ENCODE results near the gene KIAA0319L. TPM values are rescaled to one million over a fixed set of nuclear protein-coding genes. Genes with fewer than 3 reads are reported as not detected.
A peak's percentile ranks its signal among the peaks of the same experiment; 100 is the strongest.
"Not testable (repeated sequence)": the region's sequence is repeated elsewhere in the genome, so short reads cannot be mapped to it uniquely, and the experiment has no call there.

The KIAA0319L gene
- total and polyA plus RNA-seq, 5 donors: 31.8 to 67.0 (median 58.5) TPM

DNA sequence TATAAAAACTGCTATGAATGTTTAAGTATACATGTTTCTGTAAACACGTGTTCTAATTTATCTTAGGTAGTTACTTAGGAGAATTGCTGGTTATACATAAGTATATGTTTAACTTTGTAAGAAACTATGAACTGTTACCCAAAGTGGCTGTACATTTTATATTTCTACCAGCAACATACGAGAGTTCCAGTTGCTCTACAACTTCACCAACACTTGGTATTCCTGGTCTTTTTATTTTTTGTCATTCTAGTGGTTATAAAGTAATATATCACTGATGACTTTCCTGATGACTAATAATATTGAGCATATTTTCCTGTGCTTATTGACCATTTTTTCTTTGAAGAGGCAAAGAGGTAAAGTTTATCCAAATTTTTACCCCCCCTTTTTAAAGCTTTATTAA is 76.0 kb downstream of the KIAA0319L start:
- no peak overlapping the region for H3K4me3 ChIP-seq (ENCODE audit: low read length)
- 98% methylated on average over 2 of the region's 2 CpGs for WGBS

GRCh38 chr1:35477870-35478269 is 79.3 kb downstream of the KIAA0319L start:
- Histone ChIP-seq H3K27me3 (ENCODE audit: control insufficient read depth, insufficient read depth) (no peaks in the 10 kb centered on the region), H3K4me3 (ENCODE audit: low read length) (no peak overlapping the region), H3K27ac (ENCODE audit: low read length) (no peak overlapping the region), H3K4me1 (ENCODE audit: control insufficient read depth, insufficient read depth, low read length) (no peaks in the 10 kb centered on the region), H3K9me3 (ENCODE audit: control insufficient read depth, low read length) (no peaks in the 10 kb centered on the region)
- WGBS: 98% methylated on average over 2 of the region's 2 CpGs
- DNase-seq (no peak), ATAC-seq (no peak)
- intact Hi-C loops (cut with DNase I): no loop called here

More for the DNA sequence above, 76.0 kb downstream of the KIAA0319L start:
- Histone ChIP-seq H3K27ac (ENCODE audit: low read length) (no peak overlapping the region), H3K9me3 (ENCODE audit: control insufficient read depth, low read length) (no peaks in the 10 kb centered on the region), H3K27me3 (ENCODE audit: control insufficient read depth, insufficient read depth) (no peaks in the 10 kb centered on the region), H3K4me1 (ENCODE audit: control insufficient read depth, insufficient read depth, low read length) (no peaks in the 10 kb centered on the region)
- no peak for DNase-seq
- ATAC-seq: no peak
- intact Hi-C loops (cut with DNase I): no loop called here

DNA sequence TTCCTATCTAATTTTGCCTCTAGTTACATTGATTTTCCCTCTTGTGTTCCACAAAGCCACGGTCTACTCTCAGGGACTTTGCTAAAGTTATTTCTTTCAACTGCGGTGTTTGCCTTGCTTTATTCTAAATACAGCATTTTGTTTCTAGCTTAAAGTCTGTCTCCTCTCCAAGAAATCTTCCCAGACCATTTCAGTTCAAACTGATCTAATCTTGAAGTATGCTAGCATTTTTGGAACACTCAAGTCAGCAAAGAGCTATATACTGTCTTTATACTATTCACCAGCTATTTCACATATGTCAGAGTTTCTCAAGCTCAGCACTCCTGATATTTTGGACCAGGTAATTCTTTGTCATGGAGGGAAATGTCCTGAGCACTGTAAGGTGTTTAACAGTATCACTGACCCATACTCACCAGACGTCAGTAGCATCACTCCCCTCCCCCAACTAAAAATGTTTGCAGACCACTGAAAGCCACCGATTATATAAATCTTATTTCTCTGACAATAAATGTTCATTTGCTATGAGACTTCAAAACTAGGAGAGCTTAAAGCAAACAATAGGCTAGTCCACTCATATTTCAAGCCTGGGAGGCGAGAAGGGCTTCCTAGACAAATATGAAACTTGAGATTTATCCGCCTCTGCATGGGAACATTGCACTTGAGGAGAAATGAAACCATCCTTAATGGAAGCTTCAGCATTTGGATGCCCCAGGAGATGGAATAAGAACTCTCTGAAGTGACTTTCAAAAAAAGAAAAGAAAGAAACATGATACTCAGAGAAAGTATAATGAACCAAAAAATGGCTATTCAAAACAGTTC is 81.1 kb downstream of the KIAA0319L start:
- Histone ChIP-seq H3K9me3 (ENCODE audit: control insufficient read depth, low read length) (no peaks in the 10 kb centered on the region), H3K4me1 (ENCODE audit: control insufficient read depth, insufficient read depth, low read length) (no peaks in the 10 kb centered on the region), H3K4me3 (ENCODE audit: low read length) (no peak overlapping the region), H3K27ac (ENCODE audit: low read length) (no peak overlapping the region), H3K27me3 (ENCODE audit: control insufficient read depth, insufficient read depth) (no peaks in the 10 kb centered on the region)
- ATAC-seq (no peak), DNase-seq (no peak)
- WGBS: 95% methylated on average over 6 of the region's 6 CpGs
- intact Hi-C loops (cut with DNase I): no loop called here

DNA sequence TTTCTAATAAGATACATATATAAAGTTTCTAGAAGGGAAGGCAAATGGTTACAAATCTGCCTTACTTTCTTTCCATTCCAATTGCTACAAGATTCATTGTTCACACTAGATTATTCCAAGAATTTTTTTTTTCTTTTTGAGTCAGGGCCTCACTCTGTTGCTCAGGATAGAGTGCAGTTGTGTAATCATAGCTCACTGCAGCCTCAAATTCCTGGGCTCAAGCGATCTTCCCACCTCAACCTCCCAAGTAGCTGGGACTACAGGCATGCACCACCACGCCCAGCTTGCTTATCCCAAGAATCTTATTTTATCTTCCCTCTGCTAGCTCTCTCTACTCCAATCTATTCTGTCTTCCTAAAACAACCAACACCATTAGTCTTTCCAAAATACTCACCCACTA is 81.8 kb downstream of the KIAA0319L start:
- Histone ChIP-seq H3K4me3 (ENCODE audit: low read length) (no peak overlapping the region), H3K4me1 (ENCODE audit: control insufficient read depth, insufficient read depth, low read length) (no peaks in the 10 kb centered on the region), H3K27me3 (ENCODE audit: control insufficient read depth, insufficient read depth) (no peaks in the 10 kb centered on the region), H3K9me3 (ENCODE audit: control insufficient read depth, low read length) (no peaks in the 10 kb centered on the region), H3K27ac (ENCODE audit: low read length) (no peak overlapping the region)
- intact Hi-C loops (cut with DNase I): no loop called here
- DNase-seq (no peak), ATAC-seq (no peak)
- 95% methylated on average over 2 of the region's 2 CpGs for WGBS

- not testable (repeated sequence) for DNase-seq
Observed at GRCh38 chr1:35473216-35473615, 84.0 kb downstream of the KIAA0319L start.

DNA sequence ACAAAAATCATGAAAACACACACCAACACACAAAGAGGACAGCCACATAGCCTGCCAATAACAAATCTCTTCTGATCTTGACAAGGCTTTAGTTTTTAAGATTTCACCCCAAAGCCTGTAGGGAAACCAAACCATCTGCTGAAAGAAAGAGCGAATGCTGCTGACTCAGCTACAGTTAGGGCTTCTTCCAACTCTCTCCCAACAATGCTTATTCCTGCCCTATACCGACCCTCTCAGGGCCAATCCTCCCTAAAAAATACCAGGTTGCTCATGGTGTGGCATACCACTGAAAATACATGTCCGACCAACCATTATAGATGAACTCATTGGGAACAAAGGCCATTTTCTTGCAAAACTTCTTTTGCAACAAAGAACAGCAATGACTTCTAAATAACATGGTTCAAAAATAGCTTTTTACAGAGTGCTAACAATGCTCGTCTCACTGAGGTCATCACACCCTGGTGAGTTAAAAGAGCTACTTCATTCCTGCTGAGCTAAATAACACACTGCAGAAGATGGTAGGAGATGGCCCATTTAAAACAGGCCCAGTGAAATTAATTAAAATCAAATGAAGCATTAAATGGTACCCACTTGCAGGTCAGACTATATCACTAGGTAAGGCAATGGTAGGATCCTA is 86.1 kb downstream of the KIAA0319L start:
- H3K4me3 ChIP-seq (ENCODE audit: low read length): no peak overlapping the region
- no peak overlapping the region for H3K27ac ChIP-seq (ENCODE audit: low read length)
- no peak for ATAC-seq
- H3K27me3 ChIP-seq (ENCODE audit: control insufficient read depth, insufficient read depth): no peaks in the 10 kb centered on the region
- H3K4me1 ChIP-seq (ENCODE audit: control insufficient read depth, insufficient read depth, low read length): no peaks in the 10 kb centered on the region
- intact Hi-C loops (cut with DNase I): no loop called here
- 83% methylated on average over 4 of the region's 4 CpGs for WGBS
- H3K9me3 ChIP-seq (ENCODE audit: control insufficient read depth, low read length): no peaks in the 10 kb centered on the region
- no peak for DNase-seq

More at GRCh38 chr1:35473216-35473615, 84.0 kb downstream of the KIAA0319L start:
- intact Hi-C loops (cut with DNase I); H3K27ac ChIP-seq (ENCODE audit: low read length); H3K9me3 ChIP-seq (ENCODE audit: control insufficient read depth, low read length); H3K4me3 ChIP-seq (ENCODE audit: low read length); H3K27me3 ChIP-seq (ENCODE audit: control insufficient read depth, insufficient read depth); ATAC-seq; H3K4me1 ChIP-seq (ENCODE audit: control insufficient read depth, insufficient read depth, low read length): not testable (repeated sequence)
- 93% methylated on average over 3 of the region's 3 CpGs for WGBS

GRCh38 chr1:35466120-35466519 is 91.1 kb downstream of the KIAA0319L start:
- ATAC-seq (peak in 1 of 2 donors; percentile 36), DNase-seq (no peak)
- Histone ChIP-seq H3K4me1 (ENCODE audit: control insufficient read depth, insufficient read depth, low read length) (no peaks in the 10 kb centered on the region), H3K4me3 (ENCODE audit: low read length) (no peak overlapping the region), H3K27me3 (ENCODE audit: control insufficient read depth, insufficient read depth) (no peaks in the 10 kb centered on the region), H3K9me3 (ENCODE audit: control insufficient read depth, low read length) (no peaks in the 10 kb centered on the region), H3K27ac (ENCODE audit: low read length) (no peak overlapping the region)
- intact Hi-C loops (cut with DNase I): loop anchor here in 1 of 4 donors (5.0 kb wide), 1 partner anchor 96 kb away; no protein-coding TSS in a partner anchor
- 70% methylated on average over 1 of the region's 1 CpG for WGBS

GRCh38 chr1:35463749-35464148 is 93.5 kb downstream of the KIAA0319L start:
- H3K4me3 ChIP-seq (ENCODE audit: low read length); intact Hi-C loops (cut with DNase I); H3K27ac ChIP-seq (ENCODE audit: low read length); H3K4me1 ChIP-seq (ENCODE audit: control insufficient read depth, insufficient read depth, low read length); DNase-seq; H3K9me3 ChIP-seq (ENCODE audit: control insufficient read depth, low read length); H3K27me3 ChIP-seq (ENCODE audit: control insufficient read depth, insufficient read depth); ATAC-seq: not testable (repeated sequence)
- WGBS: 94% methylated on average over 2 of the region's 2 CpGs

DNA sequence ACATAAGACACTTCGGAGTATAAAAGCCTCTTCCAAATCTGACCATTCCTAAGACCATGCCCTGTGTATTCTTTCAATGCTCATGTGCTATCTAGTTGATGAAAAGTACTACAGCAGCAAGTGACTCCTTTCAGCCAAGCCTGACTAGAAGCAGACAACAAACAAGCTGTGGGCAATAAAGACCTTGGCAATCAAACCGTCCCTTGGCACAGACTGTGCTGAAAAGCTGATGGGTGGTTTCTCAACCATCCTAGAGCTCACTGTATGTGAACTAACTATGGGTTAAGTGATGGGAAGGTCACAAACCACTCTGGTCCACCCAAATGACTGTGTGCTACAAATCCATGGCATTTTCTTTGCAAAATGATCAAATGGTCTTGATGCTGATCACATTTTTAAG is 94.0 kb downstream of the KIAA0319L start:
- Histone ChIP-seq H3K27me3 (ENCODE audit: control insufficient read depth, insufficient read depth) (no peaks in the 10 kb centered on the region), H3K4me1 (ENCODE audit: control insufficient read depth, insufficient read depth, low read length) (no peaks in the 10 kb centered on the region), H3K9me3 (ENCODE audit: control insufficient read depth, low read length) (no peaks in the 10 kb centered on the region), H3K4me3 (ENCODE audit: low read length) (no peak overlapping the region), H3K27ac (ENCODE audit: low read length) (no peak overlapping the region)
- ATAC-seq (no peak), DNase-seq (no peak)
- intact Hi-C loops (cut with DNase I): no loop called here
- 87% methylated on average over 2 of the region's 2 CpGs for WGBS

DNA sequence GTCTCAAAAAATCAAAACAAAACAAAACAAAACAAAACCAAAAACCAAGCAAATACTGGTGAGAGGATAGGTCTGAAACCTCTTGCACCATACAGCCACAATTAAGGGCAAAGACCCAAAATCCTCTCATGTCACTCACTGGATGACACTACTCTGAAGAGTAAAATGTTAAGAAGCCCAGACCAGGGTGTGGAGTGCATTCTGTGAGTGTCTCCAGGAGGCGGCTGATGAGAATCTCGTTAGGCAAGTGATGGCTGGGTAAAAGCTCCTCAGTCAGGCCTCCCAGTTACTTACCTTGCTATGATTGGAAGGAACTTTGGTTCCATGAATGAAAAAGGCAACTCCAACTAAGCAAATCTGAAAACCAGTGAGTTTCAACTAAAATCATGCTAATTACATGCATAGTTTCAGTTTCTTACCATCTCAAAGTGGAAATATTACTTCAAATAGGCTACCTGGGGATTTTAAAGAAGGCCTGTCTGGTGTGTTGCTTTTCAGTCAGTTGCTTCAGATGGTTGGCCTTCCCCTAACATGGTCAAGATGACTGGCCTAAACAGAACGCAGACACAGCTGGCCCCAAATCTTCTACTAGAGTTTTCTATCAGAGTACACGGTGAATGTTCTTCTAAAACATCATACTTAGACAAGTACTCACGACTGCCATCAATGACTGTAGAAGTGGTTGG is 95.1 kb downstream of the KIAA0319L start:
- Histone ChIP-seq H3K4me3 (ENCODE audit: low read length) (no peak overlapping the region), H3K27me3 (ENCODE audit: control insufficient read depth, insufficient read depth) (no peaks in the 10 kb centered on the region), H3K4me1 (ENCODE audit: control insufficient read depth, insufficient read depth, low read length) (no peaks in the 10 kb centered on the region), H3K9me3 (ENCODE audit: control insufficient read depth, low read length) (no peaks in the 10 kb centered on the region), H3K27ac (ENCODE audit: low read length) (no peak overlapping the region)
- 92% methylated on average over 5 of the region's 5 CpGs for WGBS
- intact Hi-C loops (cut with DNase I): no loop called here
- ATAC-seq (no peak), DNase-seq (no peak)

DNA sequence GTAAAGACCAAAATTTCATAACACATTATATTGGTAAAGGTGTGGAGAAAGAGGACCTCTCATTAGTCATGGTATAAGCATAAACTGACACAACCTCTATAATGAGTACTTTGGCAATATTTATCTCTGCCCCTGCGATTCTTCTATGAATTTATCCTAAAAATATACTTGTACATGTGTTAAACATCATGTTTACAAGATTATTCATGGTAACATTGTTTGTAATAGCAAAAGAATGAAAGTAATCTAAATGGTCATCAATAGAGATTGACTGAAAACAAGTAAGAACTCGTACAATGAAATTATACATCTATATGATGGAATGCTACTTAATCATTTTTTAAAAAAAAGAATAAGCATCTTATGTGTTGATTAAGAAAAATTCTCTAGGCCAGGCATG is 96.4 kb downstream of the KIAA0319L start:
- Histone ChIP-seq H3K27me3 (ENCODE audit: control insufficient read depth, insufficient read depth) (no peaks in the 10 kb centered on the region), H3K27ac (ENCODE audit: low read length) (no peak overlapping the region), H3K9me3 (ENCODE audit: control insufficient read depth, low read length) (no peaks in the 10 kb centered on the region), H3K4me3 (ENCODE audit: low read length) (no peak overlapping the region), H3K4me1 (ENCODE audit: control insufficient read depth, insufficient read depth, low read length) (no peaks in the 10 kb centered on the region)
- ATAC-seq (no peak), DNase-seq (no peak)
- intact Hi-C loops (cut with DNase I): no loop called here
- 90% methylated on average over 2 of the region's 2 CpGs for WGBS
